Measurements from ENCODE around the gene MRNIP. TPM values are rescaled to one million over a fixed set of nuclear protein-coding genes. Genes with fewer than 3 reads are reported as not detected.

Gene MRNIP
- total RNA-seq, 1 experiment from 2014 or later, result 31.1 TPM

- H3K9ac ChIP-seq (ENCODE audit: extremely low read depth, insufficient read length, low read length), result no peak overlapping the region
- WGBS (ENCODE audit: extremely low coverage, insufficient read length, low lambda C conversion rate), result no CpG with 5 or more reads among the region's 23 CpGs
- no peak overlapping the region; the same call in 1 of the 2 replicates for H3K14ac ChIP-seq (ENCODE audit: insufficient read depth, low read length)
Observed at GRCh38 chr5:179816401-179816795, 42.2 kb downstream of the MRNIP start.

More at GRCh38 chr5:179816401-179816795, 42.2 kb downstream of the MRNIP start:
- no peak overlapping the region for H4K5ac ChIP-seq (ENCODE audit: insufficient read length, low read depth, low read length)
- H3K79me1 ChIP-seq (ENCODE audit: insufficient read depth, low read depth, low read length, poor library complexity, severe bottlenecking), result no peaks in the 10 kb centered on the region
- no peak overlapping the region for H2BK120ac ChIP-seq (ENCODE audit: low read depth, low read length, poor library complexity, severe bottlenecking)
- Mint-ChIP-seq H3K27me3 (ENCODE audit: low read depth) (peaks cover 13% of the 10 kb centered on the region), H3K4me1 (peaks cover 37% of the 10 kb centered on the region in 2 experiments), H3K27ac (no peak overlapping the region), H3K4me3 (peak overlapping the region; percentile 46 to 77), H3K36me3 (ENCODE audit: insufficient read depth in 1 of 3, low read depth in 3 of 3) (peaks cover 5 to 33% (median 21%) of the 10 kb centered on the region in 3 experiments; a peak in 6 of 7 replicates), H3K9me3 (no peaks in the 10 kb centered on the region; a peak in 1 of 5 replicates)
- H4K20me1 ChIP-seq (ENCODE audit: control insufficient read depth, insufficient read depth, insufficient read length), result no peaks in the 10 kb centered on the region
- no peak overlapping the region for H3K18ac ChIP-seq (ENCODE audit: insufficient read length, low read depth, low read length)
- no peak overlapping the region for H2AK5ac ChIP-seq (ENCODE audit: insufficient read length, low read length)
- no peaks in the 10 kb centered on the region for H3K79me2 ChIP-seq (ENCODE audit: insufficient read depth, low read length)
- no peak overlapping the region for H2AFZ ChIP-seq (ENCODE audit: low read length)
- no peak overlapping the region for H3T11ph ChIP-seq (ENCODE audit: low read length)
- no peak overlapping the region for H4K8ac ChIP-seq (replicated peaks; ENCODE audit: insufficient read length, low read depth, low read length)
- H2BK12ac ChIP-seq (ENCODE audit: insufficient read length, low read depth, low read length), result no peak overlapping the region
- no peak overlapping the region for H2BK20ac ChIP-seq (ENCODE audit: low read depth, low read length, poor library complexity, severe bottlenecking)
- no peak overlapping the region for H2BK15ac ChIP-seq (ENCODE audit: low read depth, low read length)
- H3K4me1 ChIP-seq (ENCODE audit: insufficient read depth, low read length), result no peaks in the 10 kb centered on the region; the same call in 1 of the 2 replicates
- H3K9me3 ChIP-seq (ENCODE audit: control insufficient read depth, low read depth, low read length), result no peaks in the 10 kb centered on the region
- H3K23me2 ChIP-seq (ENCODE audit: insufficient read length, low read depth, low read length, poor library complexity, severe bottlenecking), result peaks cover 16% of the 10 kb centered on the region
- no peak overlapping the region for H2BK5ac ChIP-seq (ENCODE audit: insufficient read length, low read length)
- H4K91ac ChIP-seq (ENCODE audit: insufficient read length, low read depth, low read length), result no peak overlapping the region
- DNase-seq, result no peak
- H3K56ac ChIP-seq (ENCODE audit: insufficient read length, low read depth, low read length), result no peak overlapping the region
- H3K27ac ChIP-seq (ENCODE audit: insufficient read length, low read depth, low read length), result no peak overlapping the region
- H3K23ac ChIP-seq (ENCODE audit: insufficient read length, low read depth, low read length), result no peak overlapping the region
- H3K4ac ChIP-seq (ENCODE audit: low read depth, low read length), result no peak overlapping the region
- H3K27me3 ChIP-seq (ENCODE audit: insufficient read depth, low read length), result no peaks in the 10 kb centered on the region
- H3K4me2 ChIP-seq (ENCODE audit: insufficient read depth, insufficient read length, low read length), result peak overlapping the region; percentile 19
- no peak for TF ChIP-seq CTCF (conservative IDR thresholded peaks at IDR 0.05)

Measured in H9 (cell line).